Measurements from ENCODE around the gene PDZD2. TPM values are rescaled to one million over a fixed set of nuclear protein-coding genes. Genes with fewer than 3 reads are reported as not detected.

The PDZD2 gene
- total RNA-seq, 1 donor from 2014 or later = 0.38 TPM

- DNase-seq (no peak), ATAC-seq (ENCODE audit: low read depth) (no peak)
- peaks cover 4% of the 10 kb centered on the region for H3K27me3 Mint-ChIP-seq
- no peaks in the 10 kb centered on the region for H3K9me3 Mint-ChIP-seq
- no peaks in the 10 kb centered on the region for H3K4me1 Mint-ChIP-seq
- no peak for TF ChIP-seq CTCF (IDR thresholded peaks at IDR 0.05)
- CTCF ChIA-PET = no interaction called here
- POLR2A ChIA-PET = no interaction called here
- H3K4me3 Mint-ChIP-seq = no peak overlapping the region
- intact Hi-C loops (cut with micrococcal nuclease) = no loop called here
- no peak overlapping the region for H3K27ac Mint-ChIP-seq
- H3K36me3 Mint-ChIP-seq (ENCODE audit: low read depth) = no peaks in the 10 kb centered on the region
Observed at GRCh38 chr5:32058101-32058500, 419.2 kb downstream of the PDZD2 start.

GRCh38 chr5:32058997-32059396 is 420.1 kb downstream of the PDZD2 start:
- ChIA-PET POLR2A (no interaction called here), CTCF (no interaction called here)
- intact Hi-C loops (cut with micrococcal nuclease) = no loop called here
- Mint-ChIP-seq H3K4me1 (no peaks in the 10 kb centered on the region), H3K4me3 (no peak overlapping the region), H3K9me3 (no peaks in the 10 kb centered on the region), H3K27ac (no peak overlapping the region), H3K27me3 (peaks cover 4% of the 10 kb centered on the region), H3K36me3 (ENCODE audit: low read depth) (no peaks in the 10 kb centered on the region)
- no peak for TF ChIP-seq CTCF (IDR thresholded peaks at IDR 0.05)
- DNase-seq (no peak), ATAC-seq (ENCODE audit: low read depth) (no peak)

- Mint-ChIP-seq H3K36me3 (ENCODE audit: low read depth) (no peaks in the 10 kb centered on the region), H3K9me3 (no peaks in the 10 kb centered on the region), H3K27ac (no peak overlapping the region), H3K4me3 (no peak overlapping the region), H3K27me3 (peaks cover 4% of the 10 kb centered on the region), H3K4me1 (no peaks in the 10 kb centered on the region)
- intact Hi-C loops (cut with micrococcal nuclease) = no loop called here
- DNase-seq = no peak
- no peak for ATAC-seq (ENCODE audit: low read depth)
- no peak for TF ChIP-seq CTCF (IDR thresholded peaks at IDR 0.05)
- ChIA-PET POLR2A (no interaction called here), CTCF (no interaction called here)
Observed at GRCh38 chr5:32059761-32060530, 421.0 kb downstream of the PDZD2 start.

GRCh38 chr5:32061236-32061635 is 422.3 kb downstream of the PDZD2 start:
- Mint-ChIP-seq H3K27ac (no peak overlapping the region), H3K4me1 (no peaks in the 10 kb centered on the region), H3K9me3 (no peaks in the 10 kb centered on the region), H3K36me3 (ENCODE audit: low read depth) (no peaks in the 10 kb centered on the region), H3K27me3 (peaks cover 4% of the 10 kb centered on the region), H3K4me3 (no peak overlapping the region)
- ChIA-PET CTCF (no interaction called here), POLR2A (no interaction called here)
- ATAC-seq (ENCODE audit: low read depth) (no peak), DNase-seq (no peak)
- no peak for TF ChIP-seq CTCF (IDR thresholded peaks at IDR 0.05)
- intact Hi-C loops (cut with micrococcal nuclease) = no loop called here

GRCh38 chr5:32066448-32066847 is 427.5 kb downstream of the PDZD2 start:
- ChIA-PET CTCF (no interaction called here), POLR2A (no interaction called here)
- TF ChIP-seq CTCF (IDR thresholded peaks at IDR 0.05) = no peak
- Mint-ChIP-seq H3K4me3 (no peak overlapping the region), H3K36me3 (ENCODE audit: low read depth) (no peaks in the 10 kb centered on the region), H3K9me3 (no peaks in the 10 kb centered on the region), H3K27me3 (peaks cover 2% of the 10 kb centered on the region), H3K27ac (no peak overlapping the region), H3K4me1 (no peaks in the 10 kb centered on the region)
- intact Hi-C loops (cut with micrococcal nuclease) = no loop called here
- DNase-seq (no peak), ATAC-seq (ENCODE audit: low read depth) (no peak)

Measured in activated B cell treated with CpG ODN at 0.5 μM for 24 hours (primary cell).